HG03045 (cell line): ENCODE data around the gene TMEM63A.

Source experiments
- ATAC-seq: cut with Tn5 transposase; IDR thresholded peaks from one replicate; pipeline ENCODE4 v1.9.1; 2021; ENCODE audit warnings: mild to moderate bottlenecking, moderate library complexity; ENCODE audit not compliant: unreplicated experiment

TMEM63A gene

DNA sequence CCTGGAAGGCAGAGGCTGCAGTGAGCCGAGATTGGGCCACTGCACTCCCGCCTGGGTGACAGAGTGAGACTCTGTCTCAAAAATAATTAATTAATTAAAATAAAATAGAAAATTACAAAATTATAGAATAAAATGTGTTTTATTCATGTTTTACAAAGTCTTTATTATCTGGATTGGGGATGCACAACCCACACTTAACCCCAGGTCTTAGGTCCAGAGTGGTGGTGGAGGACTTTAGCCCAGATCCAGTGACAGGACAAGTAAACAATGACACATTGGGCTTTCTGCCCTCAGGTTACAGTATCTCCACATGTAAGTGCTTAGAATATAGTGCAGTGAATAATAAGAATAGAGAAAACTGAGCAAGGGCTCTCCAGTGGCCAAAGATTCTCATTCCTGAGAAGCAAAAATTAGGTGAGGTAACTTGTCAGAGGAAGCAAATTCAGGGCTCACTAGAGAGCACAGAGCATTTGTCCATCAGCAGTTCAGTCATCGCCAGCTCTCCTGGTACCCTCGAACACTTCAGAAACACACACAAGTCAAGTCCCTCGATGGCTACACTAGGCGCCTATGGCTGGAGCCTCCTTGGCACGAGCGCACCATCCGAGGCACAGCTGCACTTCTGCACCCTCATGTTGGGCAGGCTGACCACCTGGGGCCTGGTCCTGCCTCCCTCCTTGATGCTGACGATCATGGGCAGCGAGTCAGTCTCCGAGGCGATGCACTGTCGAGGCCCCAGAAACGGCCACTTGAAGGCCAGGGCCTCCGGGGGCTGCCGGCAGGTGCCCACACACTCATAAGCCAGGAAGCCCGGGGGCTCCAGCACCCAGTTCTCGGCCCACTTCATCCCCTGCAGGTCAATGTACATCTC is 4.2 kb upstream of the TMEM63A start:
- ATAC-seq, result no peak

DNA sequence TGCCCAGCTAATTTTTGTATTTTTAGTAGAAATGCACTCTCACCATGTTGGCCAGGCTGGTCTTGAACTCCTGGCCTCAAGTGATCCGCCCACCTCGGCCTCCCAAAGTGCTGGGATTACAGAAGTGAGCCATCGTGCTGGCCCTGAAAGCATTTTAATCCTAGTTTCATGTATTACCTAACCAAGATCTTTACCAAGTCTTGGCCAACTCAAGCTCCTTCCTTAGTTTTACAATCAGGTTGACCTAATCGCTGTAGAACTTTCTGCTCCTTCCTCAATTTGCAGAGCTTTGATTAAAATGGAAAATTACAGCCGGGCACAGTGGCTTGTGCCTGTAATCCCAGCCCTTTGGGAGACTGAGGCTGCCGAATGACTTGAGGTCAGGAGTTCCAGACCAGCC is 3.2 kb upstream of the TMEM63A start:
- ATAC-seq, result no peak

DNA sequence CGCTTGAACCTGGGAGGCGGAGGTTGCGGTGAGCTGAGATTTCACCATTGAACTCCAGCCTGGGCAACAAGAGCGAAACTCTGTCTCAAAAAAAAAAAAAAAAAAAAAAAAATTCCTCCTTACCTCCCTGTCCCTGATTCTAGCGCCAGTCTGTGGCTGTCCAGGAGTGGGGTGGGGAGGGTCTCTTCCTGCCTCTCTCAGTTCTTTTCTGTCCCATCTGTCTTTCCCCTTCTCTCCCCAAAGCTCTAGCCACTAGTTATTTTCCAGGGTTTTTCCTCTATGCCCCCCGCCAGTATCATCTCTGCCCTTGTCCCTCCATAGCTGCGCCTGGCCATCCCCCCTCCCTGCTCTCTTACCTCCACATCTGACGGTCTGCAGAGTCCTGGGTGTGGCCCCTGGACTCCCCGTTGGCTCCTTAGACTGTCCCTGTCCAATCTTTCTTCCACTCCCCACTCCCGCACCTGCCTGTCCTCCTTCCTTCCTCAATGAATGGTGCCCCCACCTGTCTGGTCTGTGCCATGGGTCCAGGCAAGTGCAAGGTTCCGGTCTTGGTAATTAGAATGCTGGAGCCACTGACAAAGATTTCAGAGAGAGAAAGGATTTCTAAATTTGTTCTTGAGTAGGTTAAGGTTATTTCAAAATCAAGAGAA is 1.6 kb upstream of the TMEM63A start:
- ATAC-seq, result no peak

DNA sequence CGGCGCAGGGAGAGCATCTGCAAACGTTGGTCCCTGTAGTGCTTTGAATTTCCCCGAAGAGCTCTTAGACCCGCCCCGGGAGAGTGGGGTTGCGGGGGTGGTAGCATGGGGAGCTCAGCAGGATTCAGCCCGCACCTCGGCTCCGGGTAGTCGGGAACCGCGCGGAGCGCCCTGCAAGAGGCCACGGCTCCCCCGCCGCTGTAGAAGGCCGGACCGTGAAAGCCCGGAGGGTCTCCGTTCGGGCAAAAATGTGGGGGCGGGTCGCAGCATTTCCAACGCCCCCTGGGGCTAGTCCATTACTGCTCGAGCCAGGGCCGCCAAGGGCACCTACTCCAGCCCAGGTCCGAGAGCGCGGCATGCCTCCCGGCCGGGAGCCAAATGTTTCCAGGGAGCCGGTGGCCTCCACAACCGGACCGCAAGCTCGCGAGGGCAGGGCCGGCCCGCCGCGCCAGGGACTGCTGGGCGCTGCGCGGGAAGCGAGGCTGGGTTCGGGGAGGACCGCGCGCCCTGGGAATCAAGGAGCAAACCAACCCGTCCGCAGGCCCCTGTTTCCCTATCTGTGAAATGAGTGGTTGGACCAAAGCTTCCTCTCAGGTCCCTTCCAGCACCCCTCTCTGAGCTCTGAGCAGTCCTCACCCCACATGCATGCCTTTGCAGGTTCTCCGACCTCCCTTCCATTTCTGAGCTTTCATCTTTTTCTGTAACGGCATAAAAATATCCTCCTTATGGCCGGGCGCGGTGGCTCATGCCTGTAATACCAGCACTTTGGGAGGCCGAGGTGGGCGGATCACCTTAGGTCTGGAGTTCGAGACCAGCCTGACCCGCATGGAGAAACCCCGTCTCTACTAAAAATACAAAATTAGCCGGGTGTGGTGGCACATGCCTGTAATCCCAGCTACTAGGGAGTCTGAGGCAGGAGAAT is 775 bp upstream of the TMEM63A start:
- peak; percentile 29 for ATAC-seq

DNA sequence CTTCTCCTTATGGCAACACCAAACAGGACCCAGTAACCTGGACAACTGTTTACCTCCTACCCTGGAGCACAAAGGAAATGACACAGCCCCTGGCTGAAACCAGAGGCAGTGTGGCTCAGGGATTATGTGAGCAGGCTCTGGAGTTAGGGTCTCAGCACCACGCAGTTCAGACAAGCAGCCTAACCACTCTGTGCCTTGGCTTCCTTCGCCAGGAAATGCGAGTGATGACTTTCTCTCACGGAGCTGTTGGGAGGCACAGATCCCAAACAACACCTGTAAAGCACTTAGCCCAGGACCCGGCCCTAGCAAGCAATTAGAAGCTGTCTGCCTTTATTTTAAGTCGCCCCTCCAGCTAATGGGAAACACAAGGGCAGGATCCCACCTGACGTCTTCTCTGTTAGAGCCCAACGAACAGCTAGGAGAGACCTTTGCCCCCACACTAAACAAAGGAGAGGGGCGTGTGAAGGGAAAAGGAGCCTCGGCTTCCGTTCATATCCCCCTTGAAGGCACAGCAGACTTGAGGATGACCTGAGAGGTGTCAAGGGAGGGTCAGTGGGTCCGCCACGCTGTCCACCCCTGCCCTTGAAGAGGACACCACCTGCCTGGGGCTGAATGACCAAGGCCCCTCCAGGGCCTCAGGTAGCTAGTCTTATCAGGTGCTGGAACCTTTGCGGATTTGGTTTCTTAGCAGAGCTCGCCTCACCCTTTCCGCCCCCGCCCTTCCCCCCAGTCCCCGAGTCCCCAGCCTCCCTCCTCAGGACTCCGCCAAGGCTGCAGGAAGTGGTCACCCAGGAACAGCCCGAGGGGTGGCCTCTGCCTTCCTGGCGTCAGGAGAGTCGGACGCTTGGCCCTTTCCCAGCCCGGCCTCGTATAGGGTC is 860 bp downstream of the TMEM63A start:
- ATAC-seq, result peak; percentile 26

DNA sequence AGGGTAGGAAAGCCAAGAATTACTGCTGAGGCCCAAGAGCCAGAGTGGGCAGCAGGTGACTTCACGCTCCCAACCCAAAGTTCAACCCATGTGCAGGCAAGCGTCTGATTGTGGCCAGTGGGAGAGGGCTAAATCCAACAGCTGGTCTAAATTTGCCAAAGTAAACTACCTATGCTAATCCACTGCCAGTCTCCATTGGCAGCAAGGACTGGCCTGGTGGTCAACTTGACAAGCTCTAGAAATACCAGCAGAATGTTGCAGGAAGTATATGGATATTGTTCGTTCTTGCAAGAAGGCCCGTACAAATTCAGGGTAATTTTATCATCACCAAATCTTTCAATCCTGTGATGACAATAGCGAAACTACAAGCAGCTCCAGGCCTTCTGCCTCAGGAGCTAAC is 1.5 kb downstream of the TMEM63A start:
- ATAC-seq, result no peak

DNA sequence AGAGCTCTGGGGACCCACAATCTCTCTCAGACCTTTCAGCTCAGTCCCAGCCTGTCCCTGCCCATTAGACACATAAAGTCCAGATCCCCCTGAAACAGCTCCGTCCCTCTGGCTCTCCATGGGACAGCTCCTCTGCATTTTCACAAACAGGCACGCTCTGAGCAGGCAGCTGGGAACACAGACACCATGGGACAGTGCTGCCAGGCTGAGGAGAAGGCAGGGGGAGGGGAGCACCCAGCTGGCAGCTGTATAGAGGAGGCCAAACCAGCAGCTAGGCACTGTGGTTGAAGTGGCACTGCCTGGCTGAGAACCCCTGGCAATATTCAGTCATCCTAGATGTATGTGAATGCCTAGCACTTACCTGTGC is 2.0 kb downstream of the TMEM63A start:
- ATAC-seq, result no peak

DNA sequence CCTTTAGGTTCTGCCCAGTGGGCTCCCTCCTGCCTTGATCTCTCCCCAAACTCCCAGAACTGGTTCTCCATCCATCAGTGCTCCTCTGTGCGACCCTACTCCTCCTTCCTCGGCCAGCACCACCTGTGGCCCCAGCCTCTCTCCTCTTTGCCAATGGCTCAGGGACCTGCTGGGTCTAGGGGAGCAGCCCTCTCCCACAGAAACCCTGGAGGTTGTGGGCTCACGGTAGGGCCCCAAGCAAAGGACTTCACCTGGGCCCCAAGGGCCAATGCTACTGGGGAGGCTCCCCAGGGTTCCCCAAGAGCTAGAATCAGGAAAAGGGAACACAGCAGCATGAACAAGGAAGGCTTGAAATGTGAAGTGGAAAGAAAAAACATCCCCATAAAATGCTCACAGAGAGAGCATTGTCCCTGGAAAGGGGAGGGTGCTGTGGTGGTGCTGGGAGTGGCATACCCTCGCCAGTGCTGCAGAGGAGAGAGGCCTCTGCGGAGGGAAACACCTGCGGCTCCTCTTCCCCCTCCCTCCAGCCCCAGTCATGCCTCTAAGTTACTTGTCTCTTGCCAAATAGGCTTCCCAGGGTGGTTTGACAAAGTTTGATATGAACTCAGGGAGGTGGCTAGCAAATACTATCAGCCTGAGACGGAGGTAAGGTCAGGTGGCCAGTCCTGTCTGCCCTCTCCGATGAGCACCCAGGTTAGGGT is 2.5 kb downstream of the TMEM63A start:
- no peak for ATAC-seq

DNA sequence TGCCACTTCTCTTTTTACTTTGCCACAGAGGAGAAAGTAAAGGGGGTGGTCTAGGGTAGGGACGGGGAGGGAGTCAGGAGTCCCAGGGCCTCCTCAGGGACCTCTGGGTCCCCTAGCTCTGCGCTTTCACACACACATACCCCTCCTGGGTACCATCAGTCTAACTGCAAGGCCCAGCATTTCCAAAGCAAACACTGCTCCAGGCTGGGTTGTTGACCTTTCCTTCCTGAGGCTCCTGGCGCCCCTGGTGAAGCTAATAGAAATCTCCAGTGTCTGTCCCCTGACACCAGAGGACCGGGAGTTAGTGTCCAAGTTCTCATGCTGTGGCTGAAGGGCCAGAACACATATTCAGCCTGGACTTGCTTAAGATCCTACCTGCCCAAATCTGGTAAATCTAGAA is 3.9 kb downstream of the TMEM63A start:
- no peak for ATAC-seq

DNA sequence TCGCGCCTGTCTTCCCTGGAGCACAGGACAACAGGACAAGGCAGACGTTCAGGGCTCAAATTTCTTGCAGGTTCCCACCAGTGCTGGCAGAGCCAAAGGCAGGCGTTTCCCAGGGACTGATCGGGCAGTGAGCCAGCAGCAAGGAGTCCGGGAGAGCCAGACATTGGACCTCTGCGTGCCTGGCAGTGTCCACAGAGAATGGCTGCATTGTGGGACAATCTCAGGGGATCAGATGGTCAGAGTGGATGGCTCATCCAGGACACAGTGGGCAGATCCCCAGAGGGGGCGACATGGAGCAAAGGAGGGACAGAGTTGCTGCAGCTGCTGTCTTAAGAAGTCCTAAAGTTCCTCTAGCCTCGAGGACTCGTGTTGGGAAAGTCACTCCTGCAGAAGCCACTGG is 4.6 kb downstream of the TMEM63A start:
- ATAC-seq, result no peak

DNA sequence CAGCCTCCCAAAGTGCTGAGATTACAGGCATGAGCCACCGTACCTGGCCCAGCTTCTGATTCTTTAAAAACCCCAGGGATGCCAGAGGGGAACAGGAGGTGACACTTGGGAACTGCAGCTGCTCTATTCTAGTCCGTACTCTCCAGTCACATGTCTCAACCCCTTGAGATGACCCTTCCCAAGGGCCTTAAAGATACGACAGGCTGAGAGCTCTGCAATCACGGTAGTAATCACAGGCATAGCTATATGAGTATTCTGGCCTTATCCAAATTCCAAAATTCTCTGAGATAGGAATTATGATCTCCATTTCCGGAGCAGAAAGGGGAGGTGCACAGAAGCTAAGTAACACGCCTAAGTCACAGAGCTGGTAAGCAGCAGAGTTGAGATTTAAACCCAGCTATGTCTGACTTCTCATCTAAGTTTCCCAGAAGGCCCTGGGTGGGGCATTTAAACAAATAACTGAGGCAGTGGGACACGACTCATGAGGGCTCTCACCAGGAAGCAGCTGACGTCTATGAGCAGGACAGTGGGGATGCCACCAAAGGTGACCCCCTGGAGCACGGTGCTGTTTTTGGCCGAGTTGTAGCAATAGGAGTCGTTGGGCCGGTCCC is 5.2 kb downstream of the TMEM63A start:
- no peak for ATAC-seq

DNA sequence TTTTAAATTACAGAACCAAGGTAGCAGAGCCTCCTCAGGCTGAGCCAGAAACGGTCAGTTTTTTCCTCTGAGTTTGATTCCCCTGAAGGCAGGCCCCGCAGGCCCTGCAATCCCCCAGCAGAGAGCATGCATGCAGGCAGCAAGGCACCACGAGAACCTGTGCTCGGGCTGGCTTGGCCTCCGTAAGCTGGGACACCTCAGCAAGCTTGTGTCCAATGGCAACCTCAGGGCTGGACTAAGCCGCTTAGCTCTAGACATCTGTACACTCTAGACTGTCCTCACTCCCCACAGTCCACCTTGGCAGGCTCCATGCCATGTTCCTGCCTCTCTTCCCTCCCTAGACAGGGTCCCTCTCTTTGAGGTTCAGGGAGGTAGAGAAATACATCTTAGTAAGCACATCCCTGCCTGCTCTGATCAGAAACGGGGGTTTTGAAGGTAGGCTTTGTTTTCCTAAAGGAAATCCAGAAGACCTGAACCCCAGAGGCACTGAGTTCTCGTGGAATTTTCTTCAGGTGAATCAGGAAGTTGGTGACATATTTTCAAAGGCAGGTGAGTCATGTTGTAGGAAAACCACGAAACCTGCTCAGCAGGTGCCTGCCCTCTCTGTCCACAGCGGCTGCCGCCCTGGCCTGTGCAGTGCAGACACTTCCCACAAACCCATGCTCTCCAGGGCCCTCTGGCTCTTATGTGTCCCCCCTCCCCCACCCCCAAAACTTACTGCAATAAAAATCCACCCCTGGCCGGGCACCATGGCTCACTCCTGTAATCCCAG is 7.0 kb downstream of the TMEM63A start:
- no peak for ATAC-seq

DNA sequence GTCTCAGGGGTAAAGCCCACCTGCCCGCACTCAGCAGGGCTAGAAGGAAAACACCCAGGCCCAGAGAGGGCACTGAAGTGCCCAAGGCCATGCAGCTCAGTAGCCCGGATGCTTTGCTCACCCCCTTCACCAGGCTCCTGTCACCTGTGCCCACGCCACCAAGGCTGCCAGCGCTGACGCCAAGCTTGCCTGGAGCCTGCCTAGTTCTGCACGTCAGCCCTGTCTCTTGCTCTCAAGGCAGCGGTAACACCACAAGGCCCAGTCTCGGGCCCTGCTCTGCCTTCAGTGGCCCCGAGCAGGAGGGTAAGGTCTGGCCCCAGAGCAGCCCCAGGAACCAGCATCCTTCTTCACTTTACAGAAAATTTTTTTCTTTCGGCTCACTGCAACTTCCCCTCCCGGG is 7.7 kb downstream of the TMEM63A start:
- ATAC-seq, result no peak

DNA sequence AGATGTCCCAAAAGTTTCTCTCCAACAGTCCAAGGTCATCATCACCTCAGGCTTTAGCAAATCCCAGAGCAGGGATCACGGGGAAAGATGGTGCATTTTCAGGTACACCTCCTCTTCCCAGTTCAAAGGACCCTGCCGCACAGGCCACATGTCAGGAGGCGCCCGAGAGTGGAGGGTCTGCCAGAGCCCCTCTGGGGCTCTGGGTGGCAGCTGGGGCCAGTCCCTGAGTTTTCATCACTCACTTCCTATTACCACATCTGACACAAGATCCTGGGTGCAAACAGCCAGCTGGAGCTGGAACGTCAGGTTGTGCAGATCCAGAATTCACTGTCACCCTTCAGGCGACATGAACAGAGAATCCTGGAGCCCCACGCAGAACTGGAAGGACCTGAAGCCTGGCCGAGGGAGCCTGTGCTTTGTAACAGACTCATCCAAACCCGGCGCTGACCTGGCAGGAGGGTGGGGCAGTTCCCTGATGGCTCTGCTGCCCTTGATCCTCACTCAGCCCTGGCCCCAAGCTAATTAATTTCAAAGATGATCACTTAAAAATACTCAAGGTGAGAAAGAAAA is 8.8 kb downstream of the TMEM63A start:
- ATAC-seq, result no peak

DNA sequence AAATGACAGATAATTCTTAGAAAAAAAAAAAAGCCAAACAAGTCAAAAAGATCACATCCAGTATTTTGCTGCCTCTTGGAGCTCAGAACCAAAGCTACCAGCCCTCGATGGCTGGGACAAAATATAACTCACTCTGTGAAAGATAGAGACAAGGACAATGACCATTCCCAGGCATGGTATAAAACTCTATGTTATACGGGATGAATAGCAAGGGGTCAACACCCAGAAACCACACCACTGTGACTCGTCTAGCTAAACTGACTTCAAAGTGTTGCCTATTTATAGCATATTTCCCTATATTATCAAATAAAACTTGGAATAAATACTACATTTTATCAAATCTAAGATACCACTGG is 10.1 kb downstream of the TMEM63A start:
- no peak for ATAC-seq

DNA sequence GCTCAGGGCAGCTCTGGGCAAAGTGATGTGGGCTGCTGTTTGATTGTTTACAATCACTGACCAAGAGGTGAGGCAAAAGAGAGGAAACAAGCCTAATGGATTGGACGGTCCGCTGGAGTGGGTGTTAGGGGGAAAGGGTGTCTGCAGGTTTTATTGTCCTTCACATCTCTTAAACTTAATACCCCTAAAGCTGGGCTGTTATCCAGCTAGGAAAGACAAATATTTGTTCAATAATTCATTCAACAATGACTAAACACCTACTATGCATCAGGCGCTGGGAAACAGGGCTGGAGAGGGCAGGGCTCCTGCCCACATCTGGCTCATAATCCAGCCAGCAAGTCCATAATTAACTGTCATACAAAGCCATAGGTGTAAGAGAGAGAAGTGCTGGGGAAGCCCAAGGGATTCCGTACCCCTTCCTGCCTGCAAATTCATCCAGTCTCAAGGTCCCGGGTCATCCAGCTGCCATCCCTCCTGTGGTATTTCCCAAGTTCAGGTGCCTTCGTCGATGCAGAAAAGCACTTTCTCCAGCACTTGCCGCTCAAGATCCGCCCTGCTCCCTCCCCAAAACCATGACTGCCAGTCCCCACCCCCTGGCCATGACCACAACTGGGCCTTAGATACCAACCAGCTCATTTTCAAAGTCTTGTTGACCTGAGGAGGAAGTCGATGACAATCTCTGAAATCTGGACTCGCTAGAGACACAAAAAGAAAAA is 10.7 kb downstream of the TMEM63A start:
- no peak for ATAC-seq

DNA sequence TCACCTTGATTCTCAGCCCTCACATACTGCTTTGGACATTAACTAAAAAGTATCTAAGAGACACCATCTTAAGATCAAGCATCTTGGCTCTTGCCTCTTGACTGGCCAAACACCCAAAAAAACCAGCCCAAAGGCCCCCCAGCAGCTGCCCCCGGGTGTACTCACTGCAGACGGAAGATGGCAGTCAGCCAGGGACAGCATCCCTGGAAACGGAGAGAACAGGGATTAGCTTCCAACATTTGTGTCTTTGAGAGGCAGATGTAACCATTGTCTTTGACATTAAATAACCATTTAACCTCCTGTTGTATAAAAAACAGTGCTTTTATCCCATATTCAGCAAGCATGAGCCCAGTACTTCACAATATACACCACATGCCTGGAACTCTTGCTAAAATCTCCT is 11.3 kb downstream of the TMEM63A start:
- no peak for ATAC-seq
